AG10803 (cell line): Measurements from ENCODE around the gene SORCS3.

Experiments used
- DNase-seq: peaks from one replicate; pipeline ENCODE4 v3.0.0; 2010; ENCODE audit warnings: low read depth
- H3K4me3 ChIP-seq: 2 replicates; pipeline ENCODE4 v1.5.1; 2011; ENCODE audit warnings: mild to moderate bottlenecking, low read length, control low read depth
- TF ChIP-seq, protein P1 (sequence below): conservative IDR thresholded peaks from 2 replicates; pipeline ENCODE4 v1.5.1; 2011; ENCODE audit warnings: mild to moderate bottlenecking, low read length, control low read depth, inconsistent platforms

The SORCS3 gene

GRCh38 chr10:104646146-104646545, 5.1 kb downstream of the SORCS3 start:
- TF ChIP-seq, protein P1, sequence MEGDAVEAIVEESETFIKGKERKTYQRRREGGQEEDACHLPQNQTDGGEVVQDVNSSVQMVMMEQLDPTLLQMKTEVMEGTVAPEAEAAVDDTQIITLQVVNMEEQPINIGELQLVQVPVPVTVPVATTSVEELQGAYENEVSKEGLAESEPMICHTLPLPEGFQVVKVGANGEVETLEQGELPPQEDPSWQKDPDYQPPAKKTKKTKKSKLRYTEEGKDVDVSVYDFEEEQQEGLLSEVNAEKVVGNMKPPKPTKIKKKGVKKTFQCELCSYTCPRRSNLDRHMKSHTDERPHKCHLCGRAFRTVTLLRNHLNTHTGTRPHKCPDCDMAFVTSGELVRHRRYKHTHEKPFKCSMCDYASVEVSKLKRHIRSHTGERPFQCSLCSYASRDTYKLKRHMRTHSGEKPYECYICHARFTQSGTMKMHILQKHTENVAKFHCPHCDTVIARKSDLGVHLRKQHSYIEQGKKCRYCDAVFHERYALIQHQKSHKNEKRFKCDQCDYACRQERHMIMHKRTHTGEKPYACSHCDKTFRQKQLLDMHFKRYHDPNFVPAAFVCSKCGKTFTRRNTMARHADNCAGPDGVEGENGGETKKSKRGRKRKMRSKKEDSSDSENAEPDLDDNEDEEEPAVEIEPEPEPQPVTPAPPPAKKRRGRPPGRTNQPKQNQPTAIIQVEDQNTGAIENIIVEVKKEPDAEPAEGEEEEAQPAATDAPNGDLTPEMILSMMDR = no peak
- DNase-seq = no peak
- H3K4me3 ChIP-seq = no peak overlapping the region

GRCh38 chr10:104648421-104648820, 7.3 kb downstream of the SORCS3 start:
- TF ChIP-seq, protein P1 = no peak
- DNase-seq = no peak
- no peak overlapping the region for H3K4me3 ChIP-seq

GRCh38 chr10:104650072-104650471, 9.0 kb downstream of the SORCS3 start:
- TF ChIP-seq, protein P1 = peak; percentile 40
- no peak for DNase-seq

DNA sequence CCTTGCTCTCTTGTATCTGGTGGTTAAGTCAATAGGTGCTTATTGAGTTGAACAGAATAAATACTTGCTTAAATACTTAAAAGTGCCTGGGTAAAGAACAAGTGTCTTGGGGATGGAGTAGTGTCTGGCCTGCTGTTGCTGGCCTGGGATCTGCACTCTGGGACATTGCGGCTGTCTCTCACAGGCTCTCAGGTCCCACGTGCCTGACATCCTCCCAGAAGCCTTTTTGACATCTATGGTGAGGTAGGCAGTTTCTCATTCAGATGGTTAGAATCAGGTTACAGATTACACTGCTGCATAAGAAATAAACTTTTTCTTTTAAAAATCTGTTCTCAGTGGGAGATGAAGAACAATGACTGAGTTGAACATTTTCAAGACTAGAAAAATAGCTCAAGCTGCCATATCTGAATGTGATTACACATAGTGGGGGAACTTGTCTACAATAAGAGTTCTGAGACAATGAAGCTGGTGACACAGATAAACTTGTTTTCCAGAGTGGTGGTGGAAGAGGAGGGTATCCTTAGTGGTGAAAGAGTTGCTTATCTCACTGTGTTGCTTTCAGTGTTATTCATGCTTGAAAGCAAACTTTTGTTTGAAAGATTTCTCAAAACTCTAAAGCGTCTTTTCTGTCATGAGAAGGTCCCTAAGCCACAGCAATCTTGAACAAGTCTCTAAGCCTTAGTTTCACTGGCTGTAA, 9.7 kb downstream of the SORCS3 start:
- DNase-seq = no peak
- H3K4me3 ChIP-seq = no peak overlapping the region
- TF ChIP-seq, protein P1 = no peak

More at GRCh38 chr10:104650072-104650471, 9.0 kb downstream of the SORCS3 start:
- no peak overlapping the region for H3K4me3 ChIP-seq

DNA sequence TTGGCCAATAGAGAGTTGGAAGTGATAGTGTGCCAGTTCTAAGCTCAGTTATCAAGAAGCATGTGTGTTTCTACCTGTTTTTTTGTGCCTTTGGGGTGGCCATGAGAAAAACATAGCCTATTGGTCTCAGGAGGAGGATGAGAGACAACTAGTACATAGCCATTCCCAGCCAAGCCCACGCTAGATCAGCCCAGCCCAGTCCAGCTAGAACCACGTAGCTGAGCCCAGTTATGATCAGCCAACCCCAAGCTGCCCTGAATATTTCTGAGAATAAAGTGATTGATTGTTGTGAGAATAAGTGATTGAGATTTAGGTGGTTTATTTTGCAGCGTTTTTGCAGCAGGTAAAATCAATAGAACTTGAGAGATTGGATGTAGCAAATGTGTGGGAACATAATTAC, 15.9 kb downstream of the SORCS3 start:
- H3K4me3 ChIP-seq = no peak overlapping the region
- TF ChIP-seq, protein P1 = no peak
- DNase-seq = no peak

- peak; percentile 46 for DNase-seq
- H3K4me3 ChIP-seq = no peak overlapping the region
- TF ChIP-seq, protein P1 = no peak
These were observed 16.4 kb downstream of the SORCS3 start for GRCh38 chr10:104657457-104657856.

DNA sequence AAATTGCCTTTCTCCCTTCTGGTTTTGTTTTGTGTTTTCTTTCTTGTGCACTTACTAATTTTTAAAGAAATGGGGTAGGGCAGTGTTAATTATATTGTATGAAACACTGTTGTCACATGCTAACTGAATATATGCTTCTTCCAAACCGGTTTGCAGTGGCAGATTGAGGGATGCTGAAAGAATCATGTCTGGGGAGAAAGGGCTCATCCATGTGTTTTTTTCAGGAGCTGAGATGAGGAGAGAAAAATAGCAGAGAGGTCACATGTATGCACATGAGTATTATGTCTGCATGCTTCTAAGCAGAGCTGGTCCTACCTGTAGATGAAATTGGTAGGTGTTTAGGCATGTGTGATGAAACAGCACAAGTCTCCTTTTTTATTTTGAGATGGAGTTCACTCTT, 17.0 kb downstream of the SORCS3 start:
- no peak for DNase-seq
- TF ChIP-seq, protein P1 = no peak
- H3K4me3 ChIP-seq = no peak overlapping the region
